HG02973 (cell line): ENCODE measurements around the gene CCDC30.
"Not testable (repeated sequence)": the region's sequence is repeated elsewhere in the genome, so short reads cannot be mapped to it uniquely, and the experiment has no call there.

Experiments used
- ATAC-seq: cut with Tn5 transposase; IDR thresholded peaks from one replicate; pipeline ENCODE4 v1.9.1; 2021; ENCODE audit warnings: moderate library complexity; ENCODE audit not compliant: unreplicated experiment

The CCDC30 gene

DNA sequence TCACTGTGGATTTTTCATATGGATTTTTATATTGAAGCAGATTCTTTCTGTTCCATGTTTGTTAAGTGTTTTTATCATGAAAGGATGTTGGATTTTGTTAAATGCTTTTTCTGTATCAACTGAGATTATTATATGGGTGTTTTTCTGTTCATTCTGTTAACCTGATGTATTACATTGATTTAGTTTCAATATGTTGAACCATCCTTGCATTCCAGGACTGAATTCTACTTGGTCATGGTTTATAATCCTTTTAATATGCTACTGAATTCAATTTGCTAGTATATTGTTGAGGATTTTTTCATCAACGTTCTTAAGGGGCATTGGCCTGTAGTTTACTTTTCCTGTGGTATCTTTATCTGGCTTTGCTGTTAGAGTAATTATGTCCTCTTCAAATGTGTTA, 55.8 kb downstream of the CCDC30 start:
- ATAC-seq, result no peak

- no peak for ATAC-seq
Observed at GRCh38 chr1:42523171-42523570, 60.1 kb downstream of the CCDC30 start.

DNA sequence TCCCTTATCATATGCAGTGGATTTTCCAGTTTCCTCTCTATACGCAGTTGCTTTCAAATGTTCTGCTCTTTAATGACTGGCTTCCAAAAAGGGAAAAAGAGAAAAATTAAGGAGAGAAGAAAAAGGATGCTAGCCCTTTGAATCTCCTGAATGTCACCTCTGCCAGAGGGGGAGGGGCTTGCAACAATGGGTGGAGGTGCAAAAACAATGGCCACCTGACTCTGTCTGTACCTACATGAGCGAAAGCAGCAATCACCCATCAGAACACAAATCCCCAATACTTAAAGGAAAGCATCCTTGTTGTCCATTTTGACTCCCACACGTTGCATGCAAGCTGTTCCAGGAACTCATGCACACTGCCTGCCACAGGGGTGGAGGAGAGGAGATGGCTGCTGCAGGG, 61.2 kb downstream of the CCDC30 start:
- no peak for ATAC-seq

GRCh38 chr1:42529724-42530181, 66.7 kb downstream of the CCDC30 start:
- no peak for ATAC-seq

DNA sequence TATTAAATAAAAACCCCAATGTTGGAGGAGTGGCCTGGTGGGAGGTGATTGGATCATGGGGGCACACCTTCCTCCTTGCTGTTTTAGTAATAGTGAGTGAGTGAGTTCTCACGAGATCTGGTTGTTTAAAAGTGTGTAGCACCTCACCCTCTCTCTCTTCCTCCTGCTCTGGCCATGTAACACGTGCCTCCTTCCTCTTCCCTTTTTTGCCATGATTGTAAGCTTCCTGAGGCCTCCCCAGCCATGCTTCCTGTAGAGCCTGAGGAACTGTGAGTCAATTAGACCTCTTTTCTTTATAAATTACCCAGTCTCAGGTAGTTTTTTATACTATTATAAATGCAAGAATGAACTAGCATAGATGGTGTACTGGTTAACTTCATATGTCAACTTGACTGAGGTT, 68.0 kb downstream of the CCDC30 start:
- ATAC-seq, result no peak

DNA sequence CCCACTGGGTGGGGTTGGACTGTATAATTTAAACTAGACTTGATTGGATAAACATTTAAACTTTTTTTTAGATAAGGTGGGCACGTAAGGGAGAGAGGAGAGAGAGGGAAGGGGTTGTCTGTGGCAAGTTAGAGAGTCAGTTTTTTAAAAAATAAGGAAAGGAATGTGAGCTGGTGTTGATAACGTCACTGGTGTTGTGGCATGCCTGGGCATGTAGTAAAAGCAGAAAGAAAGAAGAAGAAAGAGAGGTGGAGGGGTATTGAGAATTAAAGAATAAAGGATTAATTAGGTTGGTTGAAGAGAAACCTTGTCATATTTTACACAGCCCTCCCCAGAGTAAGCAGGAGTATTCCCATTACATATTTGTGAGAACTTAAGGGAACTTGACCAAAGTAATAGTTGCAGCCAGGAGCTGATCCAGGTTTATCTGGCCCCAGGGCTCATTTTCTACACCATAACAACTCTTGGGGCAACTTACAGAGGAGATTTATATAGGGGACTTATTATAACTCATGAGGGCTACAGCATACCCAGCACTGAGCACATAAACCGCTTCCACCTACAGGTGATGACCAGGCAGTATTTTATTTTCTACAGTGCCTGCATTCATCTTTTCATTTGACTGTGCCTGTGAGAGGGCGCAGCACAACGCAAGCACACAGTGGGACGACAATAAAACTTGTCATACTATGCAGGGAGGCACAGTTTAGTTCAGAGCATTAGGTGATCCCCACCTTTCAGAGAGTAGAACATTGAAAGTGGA, 70.2 kb downstream of the CCDC30 start:
- no peak for ATAC-seq

GRCh38 chr1:42541104-42541503, 78.0 kb downstream of the CCDC30 start:
- no peak for ATAC-seq

- no peak for ATAC-seq
Observed at GRCh38 chr1:42551180-42551579, 88.1 kb downstream of the CCDC30 start.

DNA sequence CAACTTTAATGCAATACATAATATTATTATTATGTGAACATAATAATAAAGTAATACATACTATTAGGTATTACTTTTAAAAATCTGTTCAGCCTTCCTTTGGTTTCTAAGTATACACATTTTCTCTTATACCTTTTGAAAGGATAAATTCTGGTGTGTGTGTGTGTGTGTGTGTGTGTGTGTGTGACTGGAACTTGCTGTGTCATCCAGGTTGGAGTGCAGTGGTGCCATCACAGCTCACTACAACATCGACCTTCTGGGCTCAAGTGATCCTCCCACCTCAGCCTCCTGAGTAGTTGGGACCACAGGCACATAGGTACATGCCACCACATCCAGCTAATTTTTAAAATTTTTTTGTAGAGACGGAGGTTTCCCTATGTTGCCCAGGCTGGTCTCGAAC, 88.5 kb downstream of the CCDC30 start:
- no peak for ATAC-seq

DNA sequence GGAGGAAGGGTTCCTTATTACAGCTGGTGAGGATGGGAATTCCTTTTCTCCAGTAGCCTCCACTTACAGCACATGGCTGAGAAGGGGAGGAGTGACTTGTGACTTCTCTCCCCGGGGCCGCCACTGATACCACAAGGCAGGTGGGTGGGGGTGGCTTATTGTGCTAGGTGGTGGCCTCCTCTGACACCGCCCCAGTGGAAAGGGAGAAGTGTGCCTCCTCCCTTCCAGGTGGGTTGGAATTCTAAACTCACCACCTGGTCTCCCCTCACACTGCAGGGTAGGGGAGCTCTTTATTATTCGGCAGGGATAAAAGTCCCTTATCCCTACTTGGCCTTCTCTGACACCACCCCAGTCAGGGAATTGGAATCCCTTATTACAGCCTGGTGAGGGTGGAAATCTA, 89.5 kb downstream of the CCDC30 start:
- ATAC-seq, result no peak

GRCh38 chr1:42557230-42557851, 94.3 kb downstream of the CCDC30 start:
- no peak for ATAC-seq

GRCh38 chr1:42567038-42567437, 104.0 kb downstream of the CCDC30 start:
- no peak for ATAC-seq

DNA sequence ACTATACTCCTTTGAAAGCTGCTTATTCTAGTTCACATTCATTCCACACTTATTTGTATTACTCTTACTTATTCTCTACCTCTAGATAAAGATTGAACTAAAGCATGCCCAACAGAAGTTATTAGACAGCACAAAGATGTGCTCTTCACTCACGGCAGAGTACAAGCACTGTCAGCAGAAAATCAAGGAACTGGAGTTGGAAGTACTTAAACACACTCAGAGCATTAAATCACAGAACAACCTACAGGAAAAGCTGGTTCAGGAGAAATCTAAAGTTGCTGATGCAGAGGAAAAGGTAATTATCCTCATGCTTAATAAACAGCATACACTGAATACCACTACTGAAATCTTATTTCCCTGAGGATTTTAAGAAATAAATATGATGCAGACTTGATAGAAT, 113.8 kb downstream of the CCDC30 start:
- ATAC-seq, result no peak

GRCh38 chr1:42586016-42586415, 122.9 kb downstream of the CCDC30 start:
- ATAC-seq, result no peak

DNA sequence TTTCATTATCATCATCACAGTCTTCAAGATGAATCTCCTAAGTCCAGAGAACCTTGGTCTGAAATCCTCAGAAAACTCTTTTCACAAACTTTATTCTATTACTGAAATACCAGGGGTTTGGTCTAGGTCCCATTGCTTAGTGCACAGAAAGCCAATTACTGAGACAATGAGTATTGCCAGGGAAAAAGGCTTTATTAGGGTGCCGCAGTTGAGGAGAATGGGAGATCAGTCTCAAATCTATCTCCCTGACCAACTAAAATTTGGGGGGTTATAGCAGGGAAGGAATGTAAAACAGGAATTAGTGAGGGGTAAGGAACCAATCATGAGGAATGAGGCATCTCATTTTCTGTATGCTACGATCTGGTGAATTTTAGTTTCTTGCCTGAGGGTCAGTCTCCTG, 124.7 kb downstream of the CCDC30 start:
- ATAC-seq, result no peak

GRCh38 chr1:42592811-42593210, 129.7 kb downstream of the CCDC30 start:
- ATAC-seq, result no peak

DNA sequence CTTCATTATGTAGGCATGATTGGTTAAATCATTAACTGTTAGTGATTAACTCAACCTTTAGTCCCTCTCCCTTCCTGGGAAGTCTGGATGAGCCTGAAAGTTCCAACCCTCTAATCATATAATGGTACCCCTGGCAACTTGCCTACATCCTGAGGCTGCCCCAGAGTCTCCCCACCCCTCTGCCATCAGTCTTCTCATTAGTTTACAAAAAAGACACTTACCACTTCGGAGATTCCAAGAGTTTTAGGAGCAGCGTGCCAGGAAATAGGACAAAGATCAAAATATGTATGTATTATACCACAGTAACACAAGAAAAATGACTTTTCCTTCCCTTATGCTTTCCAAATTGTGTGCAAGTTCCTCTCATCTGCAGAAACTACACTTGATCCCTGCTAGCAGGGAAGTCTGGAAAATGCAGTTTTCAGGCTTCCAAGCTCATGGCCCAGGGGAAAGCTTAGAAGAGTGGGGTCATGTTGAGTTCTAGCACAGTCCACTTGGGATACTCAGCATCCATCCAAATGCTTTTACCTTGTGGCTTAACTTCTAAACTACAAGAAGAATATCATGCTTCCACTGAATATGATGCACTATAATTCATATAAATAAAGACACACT, 130.5 kb downstream of the CCDC30 start:
- no peak for ATAC-seq

DNA sequence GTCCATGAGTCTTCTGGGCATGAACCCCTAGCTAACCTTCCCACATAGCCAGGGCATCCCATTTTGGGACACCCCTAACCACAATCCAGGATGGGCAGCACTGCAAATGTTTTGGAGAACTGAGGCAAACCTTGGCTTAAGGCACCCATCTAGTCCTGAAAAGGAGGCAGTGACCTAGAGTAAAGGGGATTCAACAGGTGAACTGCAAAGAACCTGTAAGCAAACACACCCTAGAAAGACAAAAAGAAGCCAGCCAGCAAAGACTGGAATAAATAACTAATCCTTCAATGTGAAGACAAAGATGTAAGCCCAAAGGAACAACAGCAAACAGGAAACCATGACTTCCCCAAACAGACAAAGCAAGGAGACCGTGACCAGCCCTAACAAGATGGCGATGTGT, 138.4 kb downstream of the CCDC30 start:
- ATAC-seq, result no peak

DNA sequence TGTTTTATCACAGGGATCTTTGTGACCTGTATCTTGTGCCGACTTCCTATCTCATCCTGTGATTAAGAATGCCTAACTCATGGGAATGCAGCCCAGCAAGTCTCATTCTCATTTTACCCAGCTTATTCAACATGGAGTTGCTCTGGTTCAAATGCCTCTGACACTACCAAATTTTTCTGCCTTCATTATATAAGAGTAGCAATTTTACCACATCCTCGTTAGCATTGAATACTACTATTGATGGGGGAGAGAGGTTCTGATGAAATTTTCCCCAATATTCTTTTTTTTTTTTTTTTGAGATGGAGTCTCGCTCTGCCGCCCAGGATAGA, 150.7 kb downstream of the CCDC30 start:
- no peak for ATAC-seq

GRCh38 chr1:42618866-42619265, 155.8 kb downstream of the CCDC30 start:
- no peak for ATAC-seq

- no peak for ATAC-seq
Observed at GRCh38 chr1:42620307-42620706, 157.2 kb downstream of the CCDC30 start.

DNA sequence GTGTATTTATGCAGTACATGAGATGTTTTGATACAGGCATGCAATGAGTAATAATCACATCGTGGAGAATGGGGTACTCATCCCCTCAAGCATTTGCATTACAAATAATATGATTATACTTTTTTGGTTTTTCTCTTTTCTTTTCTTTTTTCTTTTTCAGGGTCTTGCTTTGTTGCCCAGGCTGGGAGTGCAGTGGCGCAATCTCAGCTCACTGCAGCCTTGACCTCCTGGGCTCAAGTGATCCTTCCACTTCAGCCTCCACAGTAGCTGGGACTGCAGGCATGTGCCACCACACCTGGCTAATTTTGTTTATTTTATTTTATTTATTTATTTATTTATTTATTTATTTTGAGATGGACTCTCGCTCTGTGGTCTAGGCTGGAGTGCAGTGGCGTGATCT, 158.1 kb downstream of the CCDC30 start:
- ATAC-seq, result not testable (repeated sequence)
